ENCODE results near the gene ACACA. TPM values are rescaled to one million over a fixed set of nuclear protein-coding genes. Genes with fewer than 3 reads are reported as not detected.

The ACACA gene
- polyA plus RNA-seq, 1 experiment, result 26.9 TPM

- ChIA-PET CTCF (interaction anchor here (1.2 kb wide), 1 partner anchor 63 kb away, joined by 3 read pairs; no protein-coding TSS in a partner anchor), POLR2A (no interaction called here)
- no peak overlapping the region for H3K4me3 ChIP-seq (ENCODE audit: low read depth, low read length)
- no peak for TF ChIP-seq CTCF (IDR thresholded peaks at IDR 0.05; ENCODE audit: insufficient read depth, low read depth, low read length)
- no peaks in the 10 kb centered on the region for H3K27me3 ChIP-seq (ENCODE audit: control insufficient read depth, insufficient read depth, low read length)
- no peak for DNase-seq (ENCODE audit: low read depth)
- peaks cover 2% of the 10 kb centered on the region for H3K36me3 ChIP-seq (ENCODE audit: control insufficient read depth, insufficient read depth, low read length)
These were observed 296.6 kb downstream of the ACACA start for GRCh38 chr17:37109731-37110710.

DNA sequence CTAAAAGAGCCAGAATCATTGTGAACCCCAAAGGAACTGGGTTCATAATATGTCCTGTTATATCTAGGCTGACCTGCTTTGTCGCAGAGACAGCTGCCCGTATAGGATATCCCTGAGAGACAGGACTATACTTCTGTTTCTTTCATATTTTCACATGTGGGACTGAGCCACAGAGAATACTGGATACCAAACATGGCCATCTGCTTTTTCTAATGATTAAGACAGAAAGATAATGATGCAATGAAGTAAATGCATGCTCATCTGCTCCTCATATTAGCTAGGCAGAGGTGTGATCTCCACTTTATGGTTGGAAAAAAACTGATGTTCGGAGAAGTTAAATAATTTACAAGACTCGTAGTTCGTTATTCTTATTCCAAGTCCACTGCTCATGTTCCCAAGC lies 297.5 kb downstream of the ACACA start:
- no peaks in the 10 kb centered on the region for H3K27me3 ChIP-seq (ENCODE audit: control insufficient read depth, insufficient read depth, low read length)
- H3K4me3 ChIP-seq (ENCODE audit: low read depth, low read length), result no peak overlapping the region
- DNase-seq (ENCODE audit: low read depth), result no peak
- CTCF ChIA-PET, result no interaction called here
- no peak for TF ChIP-seq CTCF (IDR thresholded peaks at IDR 0.05; ENCODE audit: insufficient read depth, low read depth, low read length)
- POLR2A ChIA-PET, result no interaction called here
- peaks cover 2% of the 10 kb centered on the region for H3K36me3 ChIP-seq (ENCODE audit: control insufficient read depth, insufficient read depth, low read length)

- Histone ChIP-seq H3K36me3 (ENCODE audit: control insufficient read depth, insufficient read depth, low read length) (peaks cover 3% of the 10 kb centered on the region), H3K27me3 (ENCODE audit: control insufficient read depth, insufficient read depth, low read length) (no peaks in the 10 kb centered on the region), H3K4me3 (ENCODE audit: low read depth, low read length) (no peak overlapping the region)
- no peak for TF ChIP-seq CTCF (IDR thresholded peaks at IDR 0.05; ENCODE audit: insufficient read depth, low read depth, low read length)
- CTCF ChIA-PET, result no interaction called here
- DNase-seq (ENCODE audit: low read depth), result no peak
- POLR2A ChIA-PET, result no interaction called here
These were observed 299.1 kb downstream of the ACACA start for GRCh38 chr17:37107406-37108083.

DNA sequence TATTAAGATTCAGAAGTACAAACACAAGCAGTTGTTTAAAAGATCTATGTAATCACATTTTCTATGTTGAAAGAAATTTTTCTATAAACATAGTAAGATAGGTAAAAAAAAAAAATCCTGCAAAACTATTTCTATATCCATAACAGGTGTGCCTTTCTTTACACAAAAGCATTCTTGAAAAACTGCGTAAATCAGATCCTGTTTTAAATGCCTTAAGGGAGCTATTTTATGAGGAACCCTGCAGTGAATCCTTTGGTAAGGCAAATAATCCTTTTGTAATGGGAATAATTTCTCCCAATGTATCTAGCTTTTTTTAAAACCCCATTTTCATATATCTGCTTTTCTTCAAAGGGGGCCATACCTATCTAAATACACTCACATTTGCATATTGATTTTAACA lies 300.6 kb downstream of the ACACA start:
- ChIA-PET CTCF (no interaction called here), POLR2A (no interaction called here)
- no peak overlapping the region for H3K4me3 ChIP-seq (ENCODE audit: low read depth, low read length)
- no peak for DNase-seq (ENCODE audit: low read depth)
- no peaks in the 10 kb centered on the region for H3K27me3 ChIP-seq (ENCODE audit: control insufficient read depth, insufficient read depth, low read length)
- H3K36me3 ChIP-seq (ENCODE audit: control insufficient read depth, insufficient read depth, low read length), result peaks cover 3% of the 10 kb centered on the region; the same call in 1 of the 2 replicates
- TF ChIP-seq CTCF (IDR thresholded peaks at IDR 0.05; ENCODE audit: insufficient read depth, low read depth, low read length), result no peak

DNA sequence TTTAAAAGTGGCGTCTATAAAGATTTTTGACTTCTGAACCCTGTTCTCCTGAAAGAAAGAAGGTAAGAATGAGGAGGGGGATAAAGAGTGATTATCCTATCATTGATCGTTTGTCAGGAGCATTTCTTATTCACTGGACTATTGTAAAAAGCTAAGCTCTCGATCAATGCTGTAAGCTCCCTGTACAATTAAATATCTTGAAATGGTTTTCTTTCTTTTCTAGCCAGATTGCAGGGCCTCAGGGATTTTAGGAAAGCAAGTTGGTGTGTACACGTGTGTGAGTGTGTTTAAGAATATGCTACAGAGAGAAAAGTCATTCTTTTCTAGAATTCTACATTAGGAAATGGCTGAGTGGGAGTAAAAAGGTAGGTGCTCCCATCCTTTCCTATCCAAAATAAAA lies 303.4 kb downstream of the ACACA start:
- CTCF ChIA-PET, result interaction anchor here (1.3 kb wide), 1 partner anchor 8 kb away, joined by 3 read pairs; no protein-coding TSS in a partner anchor
- no peak for DNase-seq (ENCODE audit: low read depth)
- POLR2A ChIA-PET, result no interaction called here
- TF ChIP-seq CTCF (IDR thresholded peaks at IDR 0.05; ENCODE audit: insufficient read depth, low read depth, low read length), result no peak
- peaks cover 3% of the 10 kb centered on the region; the same call in 1 of the 2 replicates for H3K36me3 ChIP-seq (ENCODE audit: control insufficient read depth, insufficient read depth, low read length)
- no peak overlapping the region for H3K4me3 ChIP-seq (ENCODE audit: low read depth, low read length)
- no peaks in the 10 kb centered on the region for H3K27me3 ChIP-seq (ENCODE audit: control insufficient read depth, insufficient read depth, low read length)

All from BJ (cell line).